Right lobe of liver (tissue), 6 donors: ENCODE results near the gene FSTL5. TPM values are rescaled to one million over a fixed set of nuclear protein-coding genes. Genes with fewer than 3 reads are reported as not detected.

Experiments
- ATAC-seq, 4 donors: fragments of 200-7000 bp; cut with Tn5 transposase; one replicate each; pipeline ENCODE4 v1.9.1; 2020; ENCODE audit warnings: mild to moderate bottlenecking in 4 of 4, moderate library complexity in 4 of 4
- DNase-seq, 3 donors: peaks; one replicate each; pipeline ENCODE4 v3.0.0-alpha.2; 2020
- H3K27ac ChIP-seq, 3 donors: fragments of 200-600 bp; one replicate each; pipeline ENCODE4 v1.8.0; 2022
- H3K27me3 ChIP-seq, 2 donors: fragments of 200-600 bp; one replicate each; pipeline ENCODE4 v1.8.0; 2022
- H3K36me3 ChIP-seq, 4 donors: fragments of 200-600 bp; sonication (generic) in 1 of 4; one replicate each; pipeline versions ENCODE4 v1.5.1 to v1.8.0; 2017 to 2022; ENCODE audit warnings: control low read depth in 1 of 4
- H3K4me1 ChIP-seq, 4 donors: fragments of 200-600 bp; sonication (generic) in 1 of 4; one replicate each; pipeline versions ENCODE4 v1.5.1 to v1.8.0; 2017 to 2022; ENCODE audit warnings: control low read depth in 1 of 4
- H3K4me3 ChIP-seq, 3 donors: fragments of 200-600 bp; one replicate each; pipeline ENCODE4 v1.8.0; 2022
- H3K9me3 ChIP-seq, 4 donors: fragments of 200-600 bp; sonication (generic) in 1 of 4; one replicate each; pipeline versions ENCODE4 v1.5.1 to v1.8.0; 2017 to 2022; ENCODE audit warnings: control low read depth in 1 of 4
- CTCF ChIP-seq, 4 donors: fragments of 200-600 bp in 3 of 4; fragments of 450-650 bp in 1 of 4; IDR thresholded peaks; one replicate each; pipeline versions ENCODE4 v1.5.1 to v1.8.0; 2016 to 2022; ENCODE audit warnings: antibody characterized with exemption in 4 of 4, mild to moderate bottlenecking in 2 of 4
- POLR2A ChIP-seq: fragments of 450-650 bp; IDR thresholded peaks from one replicate; pipeline ENCODE4 v1.6.1; 2017; ENCODE audit warnings: antibody characterized with exemption, mild to moderate bottlenecking
- WGBS: methylation state at CpG from one replicate; pipeline ENCODE4 v1.1.6; 2018; ENCODE audit warnings: low coverage, low lambda C conversion rate; ENCODE audit not compliant: insufficient coverage; ENCODE audit errors: missing lambda C conversion rate; 5-methylcytosine and 5-hydroxymethylcytosine counted together
- intact Hi-C, 2 donors: fragments of 100-400 bp; cut with DNase I; formaldehyde crosslinking; loops; one replicate each; pipeline versions ENCODE4 v1.11.2 to v1.14.1; 2022
- total RNA-seq, 6 experiments: library from RNA; depleted of rRNA in 2 of 6; stranded (reverse); fragments of >200 nt in 2 of 6; fragmentation: NEBNext Ultra II Directional in 3 of 6; extraction: Animal tissue kit (Norgen Biotek cat#: 25700) in 3 of 6; gene quantifications; one replicate each; pipeline versions ENCODE4 v1.1.0 to v1.2.4, GENCODE V29; 2016 to 2023
- donor health status: DM: no; HTN: yes; CAD: no.
- donor health status: DM: no; HTN: no; CAD: no.
- donor health status: DM: no; HTN: no; CAD: no.
- donor health status: DM: no; HTN: yes; CAD: no.
- donor health status: DM: no; HTN: yes; CAD: no.

Gene FSTL5
- total RNA-seq, 6 experiments from 2014 or later: 0.12 to 0.95 TPM; not detected in 4

DNA sequence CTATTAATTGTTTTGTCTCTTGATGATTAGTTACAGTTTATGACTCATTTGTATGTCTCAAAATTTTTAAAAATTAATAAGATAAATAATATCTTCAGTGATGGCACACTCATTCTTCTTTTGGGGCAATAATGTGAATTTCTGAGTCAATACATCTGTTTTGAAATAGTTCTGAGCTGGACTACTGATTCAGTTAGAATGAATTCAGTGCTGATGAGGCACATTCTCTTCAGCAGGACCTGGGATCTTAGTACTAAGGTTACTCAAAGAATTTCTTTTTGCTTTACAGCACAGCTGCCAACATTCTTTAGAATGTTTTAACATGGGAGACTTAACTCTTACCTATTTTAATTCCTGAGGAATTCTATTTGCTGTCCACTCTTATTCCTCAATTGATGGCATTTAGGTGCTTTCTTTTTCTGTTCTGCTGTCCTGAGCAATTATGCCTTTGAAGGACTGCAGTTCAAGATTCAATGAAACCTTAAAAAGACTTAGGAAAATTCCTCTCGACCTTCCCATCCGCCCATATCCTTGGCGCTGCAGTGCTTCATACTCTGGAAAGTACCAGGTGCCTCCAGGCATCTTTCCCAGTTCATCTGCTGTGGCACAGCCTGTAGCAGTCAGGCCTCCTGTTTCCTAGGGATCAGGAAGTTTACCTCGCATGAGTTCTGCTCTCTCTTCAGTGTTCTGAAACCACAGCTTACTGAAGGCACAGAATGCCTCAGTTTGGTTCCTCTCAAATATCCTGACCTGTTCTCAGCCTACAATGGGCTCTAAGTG, 213.7 kb downstream of the FSTL5 start:
- Histone ChIP-seq H3K4me3 (no peak overlapping the region), H3K27ac (no peak overlapping the region), H3K9me3 (no peaks in the 10 kb centered on the region), H3K36me3 (no peaks in the 10 kb centered on the region), H3K4me1 (no peaks in the 10 kb centered on the region), H3K27me3 (no peaks in the 10 kb centered on the region)
- intact Hi-C loops: no loop called here
- 61% methylated on average over 4 of the region's 4 CpGs for WGBS
- ATAC-seq: no peak
- TF ChIP-seq POLR2A (no peak), CTCF (IDR thresholded peaks at IDR 0.05) (no peak)
- no peak for DNase-seq

DNA sequence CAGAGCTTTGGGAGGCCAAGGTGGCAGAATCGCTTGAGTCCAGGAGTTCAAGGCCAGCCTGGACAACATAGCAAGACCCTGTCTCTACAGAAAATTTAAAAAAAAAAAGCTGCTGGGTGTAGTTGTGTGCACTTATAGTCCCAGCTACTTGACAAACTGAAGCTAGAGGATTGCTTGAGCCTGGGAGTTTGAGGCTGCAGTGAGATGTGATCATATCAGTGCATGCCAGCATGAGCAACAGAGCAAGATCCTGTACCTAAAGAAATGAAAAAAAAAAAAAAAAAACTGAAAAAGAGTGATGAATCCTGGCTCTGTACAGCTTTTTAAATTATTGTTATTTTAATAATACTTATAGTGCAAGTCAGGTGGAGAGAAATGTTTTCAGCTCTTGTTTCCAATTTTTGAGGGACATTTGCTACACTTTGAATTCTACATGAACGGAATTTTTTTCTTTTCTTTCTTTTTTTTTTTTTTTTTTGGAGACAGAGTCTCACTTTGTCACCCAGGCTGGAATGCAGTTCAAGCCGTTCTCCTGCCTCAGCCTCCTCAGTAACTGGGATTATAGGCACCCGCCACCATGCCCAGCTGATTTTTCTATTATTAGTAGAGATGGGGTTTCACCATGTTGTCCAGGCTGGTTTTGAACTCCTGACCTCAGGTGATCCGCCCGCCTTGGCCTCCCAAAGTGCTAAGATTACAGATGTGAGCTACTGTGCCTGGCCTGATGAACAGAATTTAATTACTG, 215.6 kb downstream of the FSTL5 start:
- no peaks in the 10 kb centered on the region for H3K9me3 ChIP-seq
- WGBS: 77% methylated on average over 6 of the region's 6 CpGs
- H3K4me3 ChIP-seq: no peak overlapping the region
- ATAC-seq (no peak), DNase-seq (no peak)
- no peaks in the 10 kb centered on the region for H3K27me3 ChIP-seq
- no peaks in the 10 kb centered on the region for H3K36me3 ChIP-seq
- no peak overlapping the region for H3K27ac ChIP-seq
- H3K4me1 ChIP-seq: no peaks in the 10 kb centered on the region
- TF ChIP-seq POLR2A (no peak), CTCF (IDR thresholded peaks at IDR 0.05) (no peak)
- intact Hi-C loops: no loop called here

DNA sequence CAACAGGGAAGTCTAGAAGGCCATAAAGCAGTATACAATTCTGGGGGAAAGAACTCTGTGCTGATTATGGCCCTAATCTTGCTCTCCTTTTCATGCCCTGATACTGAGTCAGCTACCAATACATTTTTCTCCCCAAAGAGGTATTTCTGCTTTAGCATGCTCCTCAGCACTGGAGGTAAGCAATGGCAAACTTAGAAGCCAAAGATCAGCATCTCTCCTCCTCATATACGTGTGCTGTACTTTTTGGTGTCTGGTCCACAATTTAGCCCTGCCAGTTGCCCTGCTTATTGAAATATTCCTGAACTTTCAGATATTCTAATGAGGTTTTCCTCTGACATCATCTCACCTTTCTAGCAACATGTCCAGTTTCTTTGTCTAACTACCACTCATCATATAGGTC, 226.2 kb downstream of the FSTL5 start:
- intact Hi-C loops: no loop called here
- no peak for TF ChIP-seq CTCF (IDR thresholded peaks at IDR 0.05)
- TF ChIP-seq POLR2A: no peak
- Histone ChIP-seq H3K27ac (no peak overlapping the region), H3K9me3 (no peaks in the 10 kb centered on the region), H3K27me3 (no peaks in the 10 kb centered on the region), H3K36me3 (no peaks in the 10 kb centered on the region), H3K4me3 (no peak overlapping the region), H3K4me1 (no peaks in the 10 kb centered on the region)
- ATAC-seq (no peak), DNase-seq (no peak)
- no CpG with 5 or more reads among the region's 1 CpG for WGBS

- H3K36me3 ChIP-seq: no peaks in the 10 kb centered on the region
- no CpG with 5 or more reads among the region's 1 CpG for WGBS
- ATAC-seq: no peak
- no peak overlapping the region for H3K4me3 ChIP-seq
- H3K4me1 ChIP-seq: no peaks in the 10 kb centered on the region
- H3K27me3 ChIP-seq: no peaks in the 10 kb centered on the region
- no peak for DNase-seq
- TF ChIP-seq POLR2A (no peak), CTCF (IDR thresholded peaks at IDR 0.05) (no peak)
- H3K27ac ChIP-seq: no peak overlapping the region
- H3K9me3 ChIP-seq: no peaks in the 10 kb centered on the region
- intact Hi-C loops: no loop called here
Measured at GRCh38 chr4:161936625-161937550, 226.9 kb downstream of the FSTL5 start.
